Naive B cell (primary cell): ENCODE results near the gene PTPN11. TPM values are rescaled to one million over a fixed set of nuclear protein-coding genes. Genes with fewer than 3 reads are reported as not detected.
"Not testable (repeated sequence)": the region's sequence is repeated elsewhere in the genome, so short reads cannot be mapped to it uniquely, and the experiment has no call there.

Experiments
- ATAC-seq, 2 donors: fragments of 150-1000 bp; cut with Tn5 transposase; 2 replicates each; pipeline ENCODE4 v1.10.0; 2021; ENCODE audit warnings: low read depth in 2 of 2, mild to moderate bottlenecking in 2 of 2, moderate library complexity in 2 of 2
- DNase-seq: peaks from one replicate; pipeline ENCODE4 v3.0.0; 2022
- H3K27ac Mint-ChIP-seq, 6 donors: one replicate each; pipeline ENCODE4 v1.8.0; 2020 to 2022; ENCODE audit warnings: mild to moderate bottlenecking in 6 of 6, mixed read lengths in 6 of 6, moderate library complexity in 5 of 6, inconsistent platforms in 2 of 6
- H3K27me3 Mint-ChIP-seq, 3 donors: one replicate each; pipeline ENCODE4 v1.8.0; 2021 to 2022; ENCODE audit warnings: mixed read lengths in 3 of 3, mild to moderate bottlenecking in 1 of 3
- H3K36me3 Mint-ChIP-seq, 2 donors: one replicate each; pipeline ENCODE4 v1.8.0; 2020 to 2022; ENCODE audit warnings: mixed read lengths in 2 of 2, inconsistent platforms in 1 of 2, mild to moderate bottlenecking in 1 of 2
- H3K4me1 Mint-ChIP-seq, 3 donors: one replicate each; pipeline ENCODE4 v1.8.0; 2020 to 2022; ENCODE audit warnings: mixed read lengths in 3 of 3, inconsistent platforms in 1 of 3, mild to moderate bottlenecking in 1 of 3, moderate library complexity in 1 of 3
- H3K4me3 Mint-ChIP-seq, 8 donors: one replicate each; pipeline ENCODE4 v1.8.0; 2020 to 2022; ENCODE audit warnings: mild to moderate bottlenecking in 8 of 8, mixed read lengths in 8 of 8, moderate library complexity in 8 of 8, inconsistent platforms in 2 of 8
- H3K9me3 Mint-ChIP-seq, 7 donors: one replicate each; pipeline ENCODE4 v1.8.0; 2020 to 2022; ENCODE audit warnings: mixed read lengths in 7 of 7, mild to moderate bottlenecking in 5 of 7, inconsistent platforms in 2 of 7, moderate library complexity in 1 of 7
- polyA plus RNA-seq, 6 donors: library from polyadenylated mRNA; unstranded; fragments of 300-500 nt; fragmentation: Illumina TruSeq; gene quantifications; one replicate each; pipeline ENCODE4 v1.2.3, GENCODE V29; 2021; ENCODE audit warnings: low read depth in 6 of 6

The PTPN11 gene
- polyA plus RNA-seq, 6 donors from 2014 or later, result 29.3 to 86.3 (median 76.2) TPM

DNA sequence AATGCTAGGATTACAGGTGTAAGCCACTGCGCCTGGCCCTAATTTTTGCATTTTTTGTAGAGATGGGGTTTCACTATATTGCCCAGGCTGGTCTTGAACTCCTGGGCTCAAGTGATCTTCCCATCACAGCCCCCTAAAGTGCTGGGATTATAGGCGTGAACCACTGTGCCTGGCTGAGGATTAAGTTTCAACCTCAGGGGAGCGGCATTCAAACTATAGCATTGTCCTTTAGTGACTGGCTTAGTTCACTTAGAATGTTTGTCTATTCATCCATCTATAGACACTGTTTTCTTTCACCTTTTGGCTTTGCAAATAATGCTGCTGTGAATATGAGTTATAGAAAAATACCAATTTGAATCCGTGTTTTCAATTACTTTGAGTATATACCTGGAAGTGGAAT lies 25.2 kb downstream of the PTPN11 start:
- Mint-ChIP-seq H3K27ac (no peak overlapping the region), H3K27me3 (no peaks in the 10 kb centered on the region), H3K36me3 (peaks cover 0 to 4% of the 10 kb centered on the region in 2 donors), H3K9me3 (no peaks in the 10 kb centered on the region), H3K4me3 (no peak overlapping the region), H3K4me1 (peaks cover 0 to 11% (median 7%) of the 10 kb centered on the region in 3 donors)
- DNase-seq (no peak), ATAC-seq (no peak)

DNA sequence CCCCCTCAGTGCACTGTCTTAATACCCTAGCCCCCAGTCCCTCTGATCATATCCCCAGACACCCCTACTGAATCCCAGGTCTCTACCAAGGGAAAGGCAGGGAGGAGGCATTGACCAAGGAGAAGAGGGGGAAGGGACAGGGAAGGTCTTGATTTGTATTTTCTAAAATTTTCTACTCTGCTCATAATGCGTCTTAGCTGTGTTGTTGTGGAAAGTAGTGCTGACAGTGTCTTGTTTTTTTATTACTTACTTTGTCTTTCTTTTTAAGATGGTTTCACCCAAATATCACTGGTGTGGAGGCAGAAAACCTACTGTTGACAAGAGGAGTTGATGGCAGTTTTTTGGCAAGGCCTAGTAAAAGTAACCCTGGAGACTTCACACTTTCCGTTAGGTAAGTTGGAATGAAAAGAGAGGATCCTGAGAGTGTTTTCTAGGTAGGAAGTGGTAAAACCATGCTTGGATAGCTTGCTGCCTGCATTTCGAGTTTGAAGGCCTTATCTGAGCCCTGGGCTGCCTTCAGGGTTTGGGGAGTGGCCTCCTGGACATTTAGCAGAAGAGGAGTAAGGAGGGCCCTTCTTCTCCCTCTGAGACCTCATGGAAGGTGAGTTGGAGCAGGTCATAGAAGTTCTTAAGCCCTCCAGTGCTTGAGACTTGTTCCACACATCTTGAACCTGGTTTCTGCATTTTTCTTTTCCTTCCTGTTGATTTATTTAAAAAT lies 27.4 kb downstream of the PTPN11 start:
- Mint-ChIP-seq H3K27ac (peak overlapping the region in 1 of 6 donors; percentile 86), H3K27me3 (no peaks in the 10 kb centered on the region), H3K36me3 (peaks cover 8 to 14% of the 10 kb centered on the region in 2 donors), H3K9me3 (no peaks in the 10 kb centered on the region), H3K4me3 (no peak overlapping the region), H3K4me1 (peaks cover 0 to 11% (median 5%) of the 10 kb centered on the region in 3 donors)
- no peak for ATAC-seq
- DNase-seq, result no peak

DNA sequence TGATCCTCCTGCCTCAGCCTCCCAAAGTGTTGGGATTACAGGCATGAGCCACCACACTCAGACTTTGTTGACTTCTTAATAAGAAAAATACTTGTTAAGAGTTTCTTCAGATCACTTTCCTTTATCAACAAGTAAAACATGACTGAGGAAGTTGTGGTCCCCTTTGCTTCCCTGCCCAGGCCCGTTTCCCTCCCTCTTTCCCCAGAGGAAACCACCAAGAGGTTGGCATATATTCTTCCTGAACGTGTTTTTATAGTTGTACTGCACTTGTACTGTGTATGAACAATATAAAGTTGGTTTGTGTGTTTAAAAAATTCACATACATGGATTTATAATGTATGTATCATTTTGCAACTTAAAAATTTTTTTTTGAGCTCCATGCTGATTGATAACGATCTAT lies 28.4 kb downstream of the PTPN11 start:
- Mint-ChIP-seq H3K4me3 (no peak overlapping the region), H3K4me1 (peaks cover 0 to 11% (median 5%) of the 10 kb centered on the region in 3 donors), H3K36me3 (peaks cover 8 to 14% of the 10 kb centered on the region in 2 donors), H3K27ac (peak overlapping the region in 4 of 6 donors; percentile 37 to 77 (median 66)), H3K9me3 (no peaks in the 10 kb centered on the region), H3K27me3 (no peaks in the 10 kb centered on the region)
- DNase-seq, result no peak
- no peak for ATAC-seq

DNA sequence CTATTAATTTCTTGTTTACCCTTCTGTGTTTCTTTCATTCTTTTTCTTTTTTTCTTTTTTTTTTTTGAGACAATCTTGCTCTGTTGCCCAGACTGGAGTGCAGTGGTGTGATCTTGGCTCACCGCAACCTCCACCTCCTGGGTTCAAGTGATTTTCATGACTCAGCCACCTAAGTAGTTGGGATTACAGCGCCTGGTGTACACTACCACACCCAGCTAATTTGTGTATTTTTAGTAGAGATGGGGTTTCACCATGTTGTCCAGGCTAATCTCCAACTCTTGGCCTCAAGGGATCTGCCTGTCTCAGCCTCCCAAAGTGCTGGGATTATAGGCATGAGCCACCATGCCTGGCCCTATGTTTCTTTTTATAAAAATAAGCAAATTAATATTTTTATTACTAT lies 29.4 kb downstream of the PTPN11 start:
- not testable (repeated sequence) for H3K9me3 Mint-ChIP-seq
- H3K36me3 Mint-ChIP-seq, result peaks cover 8 to 20% of the 10 kb centered on the region in 2 donors

DNA sequence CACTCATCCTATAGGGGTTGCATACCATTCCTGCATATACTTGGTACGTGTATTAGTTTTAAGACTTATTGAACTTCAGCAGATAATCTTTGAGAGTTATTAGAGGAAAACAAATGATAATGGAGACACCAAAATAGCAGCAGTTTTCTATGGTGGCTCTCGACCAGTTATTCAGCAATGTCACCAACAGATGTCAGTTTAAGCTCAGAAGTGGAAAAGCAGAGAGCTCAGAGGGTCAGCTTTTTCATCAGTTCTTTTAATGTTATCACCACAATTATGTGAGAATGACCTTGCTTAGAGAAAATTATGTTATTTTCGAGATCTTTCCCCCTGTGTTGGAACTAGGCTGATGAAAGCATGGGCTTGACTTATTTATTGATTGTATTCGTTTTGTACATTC lies 32.0 kb downstream of the PTPN11 start:
- H3K9me3 Mint-ChIP-seq, result no peaks in the 10 kb centered on the region
- H3K27me3 Mint-ChIP-seq, result no peaks in the 10 kb centered on the region
- peaks cover 17 to 28% of the 10 kb centered on the region in 2 donors for H3K36me3 Mint-ChIP-seq
- peaks cover 0 to 5% (median 4%) of the 10 kb centered on the region in 3 donors for H3K4me1 Mint-ChIP-seq
- H3K27ac Mint-ChIP-seq, result peak overlapping the region in 1 of 6 donors; percentile 24
- ATAC-seq (no peak), DNase-seq (no peak)
- H3K4me3 Mint-ChIP-seq, result no peak overlapping the region

More for the DNA sequence above, 29.4 kb downstream of the PTPN11 start:
- not testable (repeated sequence) for DNase-seq, ATAC-seq, H3K27me3 Mint-ChIP-seq, H3K4me1 Mint-ChIP-seq, H3K4me3 Mint-ChIP-seq
- H3K27ac Mint-ChIP-seq, result peak overlapping the region in 1 of 6 donors; percentile 89

DNA sequence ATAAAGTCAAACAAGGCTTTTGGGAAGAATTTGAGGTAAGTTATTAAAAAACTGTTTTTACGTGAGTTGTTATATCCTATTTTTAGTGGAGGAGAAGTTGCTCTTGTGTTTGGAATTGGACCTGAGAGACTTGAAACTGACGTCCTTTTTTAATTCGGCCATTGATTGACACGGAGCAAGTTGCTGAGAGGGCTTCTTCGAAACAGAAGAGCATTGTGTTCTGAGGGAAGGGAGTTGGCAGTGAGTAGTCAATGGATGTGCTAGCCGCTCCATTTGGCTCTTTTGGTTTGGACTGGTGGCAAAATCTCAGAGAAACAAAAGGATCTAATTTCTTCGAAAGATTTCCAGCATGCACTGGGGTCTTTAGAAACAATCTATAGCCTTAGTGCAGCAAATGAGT lies 37.3 kb downstream of the PTPN11 start:
- H3K27ac Mint-ChIP-seq, result peak overlapping the region in 1 of 6 donors; percentile 18
- no peaks in the 10 kb centered on the region for H3K9me3 Mint-ChIP-seq
- no peaks in the 10 kb centered on the region for H3K27me3 Mint-ChIP-seq
- H3K36me3 Mint-ChIP-seq, result peaks cover 34 to 47% of the 10 kb centered on the region in 2 donors
- peak overlapping the region in 1 of 8 donors; percentile 3 for H3K4me3 Mint-ChIP-seq
- H3K4me1 Mint-ChIP-seq, result peaks cover 0 to 8% (median 0%) of the 10 kb centered on the region in 3 donors
- ATAC-seq (no peak), DNase-seq (no peak)

DNA sequence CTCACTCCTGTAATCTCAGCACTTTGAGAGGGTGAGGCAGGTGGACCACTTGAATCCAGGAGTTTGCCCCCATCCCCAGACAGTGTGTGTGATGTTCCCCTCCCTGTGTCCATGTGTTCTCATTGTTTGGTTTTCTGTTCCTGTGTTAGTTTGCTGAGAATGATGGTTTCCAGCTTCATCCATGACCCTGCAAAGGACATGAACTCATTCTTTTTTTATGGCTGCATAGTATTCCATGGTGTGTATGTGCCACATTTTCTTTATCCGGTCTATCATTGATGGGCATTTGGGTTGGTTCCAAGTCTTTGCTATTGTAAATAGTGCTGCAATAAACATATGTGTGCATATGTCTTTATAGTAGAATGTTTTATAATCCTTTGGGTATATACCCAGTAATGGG lies 38.4 kb downstream of the PTPN11 start:
- H3K27me3 Mint-ChIP-seq, H3K9me3 Mint-ChIP-seq, DNase-seq, H3K4me3 Mint-ChIP-seq, H3K27ac Mint-ChIP-seq, ATAC-seq, H3K4me1 Mint-ChIP-seq: not testable (repeated sequence)
- peaks cover 36 to 49% of the 10 kb centered on the region in 2 donors for H3K36me3 Mint-ChIP-seq

DNA sequence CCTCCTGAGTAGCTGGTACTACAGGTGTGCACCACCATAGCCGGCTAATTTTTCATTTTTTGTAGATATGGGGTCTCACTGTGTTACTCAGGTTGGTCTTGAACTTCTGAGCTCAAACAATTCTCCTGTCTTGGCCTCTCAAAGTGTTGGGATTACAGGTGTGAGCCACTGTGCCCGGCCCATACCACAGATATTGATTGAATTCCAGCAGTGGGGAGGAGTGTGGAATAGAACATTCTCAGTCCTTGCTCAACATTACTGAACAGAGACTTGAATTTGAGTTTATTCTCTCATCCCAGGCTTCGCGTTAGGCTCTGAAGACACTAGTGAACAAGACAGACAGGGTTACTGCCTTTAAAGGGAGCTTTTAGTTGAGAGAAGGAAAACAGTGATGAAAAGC lies 39.6 kb downstream of the PTPN11 start:
- ATAC-seq (no peak), DNase-seq (no peak)
- Mint-ChIP-seq H3K4me1 (peaks cover 0 to 9% (median 0%) of the 10 kb centered on the region in 3 donors), H3K9me3 (no peaks in the 10 kb centered on the region), H3K36me3 (peaks cover 29 to 49% of the 10 kb centered on the region in 2 donors), H3K4me3 (no peak overlapping the region), H3K27ac (no peak overlapping the region), H3K27me3 (no peaks in the 10 kb centered on the region)

DNA sequence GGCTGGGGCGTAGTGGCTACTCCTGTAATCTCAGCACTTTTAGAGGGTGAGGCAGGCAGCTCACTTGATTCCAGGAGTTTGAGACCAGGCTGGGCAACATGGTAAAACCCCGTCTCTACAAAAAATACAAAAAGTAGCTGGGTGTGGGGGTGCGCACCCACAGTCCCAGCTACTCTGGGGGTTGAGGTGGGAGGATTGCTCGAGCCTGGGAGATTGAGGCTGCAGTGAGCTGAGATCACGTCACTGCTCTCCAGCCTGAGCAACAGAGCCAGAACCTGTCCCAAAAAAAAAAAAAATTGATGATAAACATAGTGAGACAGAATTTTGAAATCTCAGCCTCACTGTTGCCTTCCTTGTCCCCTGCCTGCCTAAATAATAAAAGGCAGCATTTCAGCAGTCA lies 40.0 kb downstream of the PTPN11 start:
- Mint-ChIP-seq H3K27ac (peak overlapping the region in 1 of 6 donors; percentile 72), H3K4me1 (peaks cover 0 to 9% (median 0%) of the 10 kb centered on the region in 3 donors), H3K27me3 (no peaks in the 10 kb centered on the region), H3K9me3 (no peaks in the 10 kb centered on the region), H3K4me3 (no peak overlapping the region), H3K36me3 (peaks cover 29 to 49% of the 10 kb centered on the region in 2 donors)
- ATAC-seq (no peak), DNase-seq (no peak)

DNA sequence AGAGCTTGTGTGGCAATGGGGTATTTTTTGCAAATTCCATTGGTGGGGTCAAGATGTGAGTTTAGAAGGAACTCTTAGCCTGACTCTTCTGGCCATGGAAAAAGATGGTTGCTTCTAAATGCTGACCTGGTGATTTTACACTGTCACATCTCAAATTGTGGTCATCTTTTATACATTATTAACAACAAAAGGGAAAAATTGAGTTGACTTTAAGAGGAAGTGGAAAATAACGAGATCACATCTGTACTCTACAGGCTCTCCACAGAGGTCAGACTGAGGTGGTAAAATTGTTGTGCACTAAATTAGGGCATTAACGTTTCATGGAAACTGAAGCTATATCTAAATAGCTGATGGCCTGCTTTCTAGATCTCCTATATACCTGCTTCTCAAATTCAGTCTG lies 44.7 kb downstream of the PTPN11 start:
- Mint-ChIP-seq H3K9me3 (no peaks in the 10 kb centered on the region), H3K27me3 (no peaks in the 10 kb centered on the region), H3K36me3 (peaks cover 22 to 28% of the 10 kb centered on the region in 2 donors), H3K27ac (peak overlapping the region in 2 of 6 donors; percentile 11 to 33), H3K4me1 (peaks cover 7 to 28% (median 10%) of the 10 kb centered on the region in 3 donors), H3K4me3 (no peak overlapping the region)
- ATAC-seq (no peak), DNase-seq (no peak)

DNA sequence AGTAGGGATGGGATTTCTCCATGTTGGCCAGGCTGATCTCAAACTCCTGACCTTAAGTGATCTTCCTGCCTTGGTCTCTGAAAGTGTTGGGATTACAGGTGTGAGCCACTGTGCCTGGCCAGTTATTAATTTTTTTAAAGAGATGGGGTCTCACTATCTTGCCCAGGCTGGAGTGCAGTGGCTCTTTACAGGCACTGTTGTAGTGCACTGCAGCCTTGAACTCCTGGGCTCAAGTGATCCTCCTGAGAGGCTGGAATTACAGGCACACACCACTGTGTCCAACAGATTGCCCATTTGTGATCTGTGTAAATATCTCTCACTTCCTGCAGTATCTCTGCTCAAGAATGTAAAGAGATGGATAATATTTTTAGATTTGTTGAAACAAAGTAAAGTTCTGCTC lies 45.9 kb downstream of the PTPN11 start:
- peaks cover 7 to 29% (median 10%) of the 10 kb centered on the region in 3 donors for H3K4me1 Mint-ChIP-seq
- DNase-seq (no peak), ATAC-seq (no peak)
- no peaks in the 10 kb centered on the region for H3K9me3 Mint-ChIP-seq
- no peak overlapping the region for H3K27ac Mint-ChIP-seq
- H3K4me3 Mint-ChIP-seq, result no peak overlapping the region
- H3K36me3 Mint-ChIP-seq, result peaks cover 19 to 22% of the 10 kb centered on the region in 2 donors
- H3K27me3 Mint-ChIP-seq, result no peaks in the 10 kb centered on the region

DNA sequence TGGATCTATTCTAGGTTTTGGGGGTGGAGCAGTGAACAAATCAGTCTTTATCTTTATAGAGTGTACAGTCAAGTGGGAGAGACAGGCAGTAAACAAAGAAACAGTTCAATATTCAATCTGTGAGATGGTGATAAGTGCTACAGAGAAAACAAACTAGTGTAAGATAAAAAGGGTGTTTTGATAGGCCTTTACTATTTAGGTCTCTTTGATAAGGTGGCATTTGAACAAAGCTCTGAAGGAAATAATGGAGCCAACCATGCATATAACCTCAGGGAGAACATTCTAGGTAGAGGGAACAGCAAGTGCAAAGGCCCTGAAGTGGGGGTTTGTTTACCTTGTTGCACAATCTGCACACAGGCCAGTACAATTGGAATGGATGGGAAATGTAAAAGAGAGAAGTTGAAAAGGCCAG lies 47.3 kb downstream of the PTPN11 start:
- peak overlapping the region in 3 of 6 donors; percentile 27 to 43 (median 31) for H3K27ac Mint-ChIP-seq
- no peak for DNase-seq
- H3K4me3 Mint-ChIP-seq, result no peak overlapping the region
- H3K36me3 Mint-ChIP-seq, result peaks cover 13 to 19% of the 10 kb centered on the region in 2 donors
- no peak for ATAC-seq
- no peaks in the 10 kb centered on the region for H3K27me3 Mint-ChIP-seq
- H3K9me3 Mint-ChIP-seq, result no peaks in the 10 kb centered on the region
- peaks cover 7 to 24% (median 10%) of the 10 kb centered on the region in 3 donors for H3K4me1 Mint-ChIP-seq

DNA sequence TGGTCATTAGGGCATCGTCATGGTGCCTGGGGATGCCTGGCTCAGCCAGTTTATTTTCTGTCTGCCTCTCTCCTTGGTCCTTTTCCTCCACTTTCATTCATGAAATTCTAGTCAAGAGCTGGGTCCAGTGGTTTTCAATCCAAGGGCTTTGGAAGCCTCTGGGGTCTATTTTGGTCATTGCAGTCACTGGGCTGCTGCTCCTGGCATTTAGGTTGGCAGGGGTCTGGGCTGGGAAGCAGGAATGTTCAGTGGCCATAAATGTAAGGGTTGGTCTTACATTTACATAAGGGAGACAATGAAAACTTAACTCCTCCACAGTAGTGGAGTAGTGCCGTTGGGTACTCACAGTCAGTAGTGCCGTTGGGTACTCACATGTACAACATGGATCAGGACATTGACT lies 48.1 kb downstream of the PTPN11 start:
- no peak overlapping the region for H3K27ac Mint-ChIP-seq
- DNase-seq (no peak), ATAC-seq (no peak)
- H3K4me1 Mint-ChIP-seq, result peaks cover 7 to 23% (median 10%) of the 10 kb centered on the region in 3 donors
- no peaks in the 10 kb centered on the region for H3K9me3 Mint-ChIP-seq
- no peak overlapping the region for H3K4me3 Mint-ChIP-seq
- peaks cover 11 to 20% of the 10 kb centered on the region in 2 donors for H3K36me3 Mint-ChIP-seq
- no peaks in the 10 kb centered on the region for H3K27me3 Mint-ChIP-seq

DNA sequence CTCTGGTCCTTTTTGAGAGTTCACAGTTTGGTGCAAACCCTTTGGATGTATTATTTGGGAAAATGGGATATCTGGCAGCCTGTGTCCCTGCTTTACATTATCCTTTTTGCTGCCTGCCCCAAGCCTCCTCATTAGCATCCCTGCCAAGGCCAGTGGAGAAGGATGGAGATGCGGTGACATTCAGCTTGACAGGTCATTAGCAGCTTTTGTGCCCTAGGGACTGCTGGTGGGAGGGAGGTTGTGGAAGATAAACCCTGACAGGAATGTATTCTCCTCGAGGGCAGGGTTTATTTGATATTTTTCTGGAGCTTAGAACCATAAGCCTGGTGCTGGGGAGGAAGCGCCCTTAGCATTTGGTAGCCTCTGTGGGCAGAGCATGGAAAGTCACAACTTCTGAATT lies 49.3 kb downstream of the PTPN11 start:
- H3K4me1 Mint-ChIP-seq, result peaks cover 7 to 23% (median 10%) of the 10 kb centered on the region in 3 donors
- no peaks in the 10 kb centered on the region for H3K9me3 Mint-ChIP-seq
- DNase-seq, result no peak
- no peaks in the 10 kb centered on the region for H3K27me3 Mint-ChIP-seq
- H3K36me3 Mint-ChIP-seq, result peaks cover 11 to 20% of the 10 kb centered on the region in 2 donors
- no peak for ATAC-seq
- H3K27ac Mint-ChIP-seq, result peak overlapping the region in 2 of 6 donors; percentile 13 to 34
- H3K4me3 Mint-ChIP-seq, result no peak overlapping the region
